GM18909 (cell line): ENCODE results near the gene ENPP1.

Experiments used
- ATAC-seq: cut with Tn5 transposase; IDR thresholded peaks from one replicate; pipeline ENCODE4 v1.9.1; 2021; ENCODE audit warnings: mild to moderate bottlenecking; ENCODE audit not compliant: unreplicated experiment, poor library complexity

The ENPP1 gene

GRCh38 chr6:131782764-131783163 lies 25.1 kb upstream of the ENPP1 start:
- ATAC-seq, result no peak

DNA sequence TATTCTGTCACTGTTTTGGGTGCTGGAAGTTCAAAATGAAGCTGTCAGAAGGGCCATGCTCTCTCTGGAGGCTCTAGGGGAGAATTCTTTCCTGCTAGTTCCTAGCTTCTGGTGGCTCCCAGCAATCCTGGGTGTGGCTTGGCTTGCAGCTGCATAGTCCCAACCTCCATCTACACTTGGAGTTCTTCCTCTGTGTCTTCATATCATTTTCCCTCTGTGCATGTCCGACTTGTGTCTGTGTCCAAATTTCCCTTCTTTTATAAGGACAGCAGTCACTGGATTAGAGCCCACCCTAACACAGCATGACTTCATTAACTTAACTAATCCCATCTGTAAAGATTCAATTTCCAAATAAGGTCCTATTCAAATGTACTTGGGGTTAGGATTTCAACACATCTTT lies 23.3 kb upstream of the ENPP1 start:
- ATAC-seq, result no peak

DNA sequence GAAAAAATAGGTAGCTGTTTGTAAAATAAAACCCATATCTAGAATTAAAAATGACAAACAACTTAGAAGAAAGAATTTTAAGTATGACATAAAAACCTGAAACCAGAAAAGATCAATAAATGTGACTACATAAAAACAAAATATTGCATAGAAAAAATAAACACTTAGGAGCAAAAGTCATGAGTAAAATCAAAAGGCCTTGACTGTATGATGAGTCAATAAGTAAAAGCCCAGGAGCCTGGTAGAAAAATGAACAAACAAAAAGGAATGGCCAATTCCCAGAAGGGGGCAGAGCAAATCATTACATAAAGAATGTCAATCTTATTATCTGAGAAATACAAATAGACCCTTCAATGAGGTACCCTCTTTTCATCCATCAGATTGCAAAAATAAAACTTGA lies 20.7 kb upstream of the ENPP1 start:
- ATAC-seq, result no peak

DNA sequence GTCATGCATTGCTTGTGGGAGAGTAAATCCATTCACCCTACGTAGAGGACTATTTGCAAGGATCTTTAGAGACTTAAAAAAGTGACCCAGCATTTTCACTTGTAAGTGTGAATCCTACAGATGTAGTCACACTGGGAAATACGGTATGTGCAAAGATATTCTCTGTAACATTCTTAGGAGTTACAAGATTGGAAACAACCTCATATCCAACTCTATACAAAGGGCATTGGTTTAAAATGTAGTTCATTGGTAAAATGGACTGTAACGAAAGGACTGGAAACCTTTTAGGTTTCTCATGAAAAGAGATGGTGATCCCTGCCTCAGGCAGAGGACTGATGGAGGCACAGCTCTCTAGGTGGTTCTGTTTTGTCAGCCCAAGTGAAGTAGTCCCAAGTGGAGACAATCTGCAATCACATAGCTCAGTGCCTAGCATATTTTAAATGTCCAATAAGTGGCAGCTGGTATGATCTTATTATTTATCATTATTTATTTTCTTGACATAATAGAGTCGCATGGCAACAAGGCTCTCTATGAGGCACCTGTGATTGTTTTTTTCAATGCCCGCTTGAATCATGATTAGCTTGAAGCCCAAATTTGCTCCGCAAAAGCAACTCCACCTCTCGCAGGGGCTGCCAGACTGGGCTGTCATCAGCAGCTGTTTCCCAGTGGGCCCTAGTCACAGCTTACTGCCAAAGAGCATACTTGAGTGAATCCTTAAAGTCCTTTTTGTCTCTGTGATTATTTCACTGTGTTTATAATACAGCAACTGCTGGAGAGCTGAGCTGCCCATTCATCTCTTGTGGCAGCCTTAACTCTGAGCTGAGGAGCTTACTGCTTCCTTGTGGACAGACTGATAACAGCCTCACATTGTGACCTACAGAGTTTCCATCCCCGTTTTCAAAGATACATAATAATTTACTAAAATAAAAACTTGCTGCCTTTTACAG lies 19.8 kb upstream of the ENPP1 start:
- ATAC-seq, result no peak

DNA sequence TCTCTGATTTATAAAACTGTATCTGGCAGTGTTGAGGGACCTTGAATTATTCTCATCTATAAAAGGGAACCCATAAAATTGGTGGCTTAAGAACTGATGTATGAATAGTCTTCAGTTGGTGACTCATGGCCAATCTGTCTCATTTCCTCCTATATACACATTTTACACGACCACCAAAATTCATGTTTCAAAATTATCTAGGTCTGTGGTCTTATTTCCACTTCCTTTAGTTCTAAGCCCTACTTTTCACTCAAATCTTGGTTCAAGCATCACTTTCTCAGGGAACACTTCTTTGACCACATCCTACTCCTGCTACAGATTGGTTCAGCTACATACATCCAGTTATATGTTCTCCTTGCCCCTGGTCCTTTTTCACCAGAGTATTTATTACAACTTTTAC lies 18.6 kb upstream of the ENPP1 start:
- no peak for ATAC-seq

- ATAC-seq, result no peak
These were observed 16.3 kb upstream of the ENPP1 start for GRCh38 chr6:131791476-131791875.

DNA sequence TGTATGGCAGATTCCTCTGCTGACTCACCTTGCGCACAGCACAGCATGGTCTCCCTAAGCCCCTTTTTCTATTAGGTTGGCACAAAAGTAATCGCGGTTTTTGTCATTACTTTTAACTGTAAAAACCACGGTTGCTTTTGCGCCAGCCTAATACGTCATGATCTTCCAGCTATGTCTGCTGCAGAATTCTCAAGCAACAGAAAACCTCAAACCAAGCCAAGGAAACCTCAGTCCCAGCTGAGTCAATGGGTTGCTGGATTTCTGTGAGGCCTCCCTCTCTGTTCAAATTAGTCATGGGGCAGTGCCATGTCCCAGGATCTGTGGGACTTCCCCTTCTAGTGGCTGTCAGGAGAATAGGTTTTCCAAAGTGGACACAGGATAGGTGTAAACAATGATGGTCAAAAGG lies 15.7 kb upstream of the ENPP1 start:
- no peak for ATAC-seq

GRCh38 chr6:131795366-131795765 lies 12.5 kb upstream of the ENPP1 start:
- ATAC-seq, result no peak

GRCh38 chr6:131802347-131802746 lies 5.5 kb upstream of the ENPP1 start:
- no peak for ATAC-seq

DNA sequence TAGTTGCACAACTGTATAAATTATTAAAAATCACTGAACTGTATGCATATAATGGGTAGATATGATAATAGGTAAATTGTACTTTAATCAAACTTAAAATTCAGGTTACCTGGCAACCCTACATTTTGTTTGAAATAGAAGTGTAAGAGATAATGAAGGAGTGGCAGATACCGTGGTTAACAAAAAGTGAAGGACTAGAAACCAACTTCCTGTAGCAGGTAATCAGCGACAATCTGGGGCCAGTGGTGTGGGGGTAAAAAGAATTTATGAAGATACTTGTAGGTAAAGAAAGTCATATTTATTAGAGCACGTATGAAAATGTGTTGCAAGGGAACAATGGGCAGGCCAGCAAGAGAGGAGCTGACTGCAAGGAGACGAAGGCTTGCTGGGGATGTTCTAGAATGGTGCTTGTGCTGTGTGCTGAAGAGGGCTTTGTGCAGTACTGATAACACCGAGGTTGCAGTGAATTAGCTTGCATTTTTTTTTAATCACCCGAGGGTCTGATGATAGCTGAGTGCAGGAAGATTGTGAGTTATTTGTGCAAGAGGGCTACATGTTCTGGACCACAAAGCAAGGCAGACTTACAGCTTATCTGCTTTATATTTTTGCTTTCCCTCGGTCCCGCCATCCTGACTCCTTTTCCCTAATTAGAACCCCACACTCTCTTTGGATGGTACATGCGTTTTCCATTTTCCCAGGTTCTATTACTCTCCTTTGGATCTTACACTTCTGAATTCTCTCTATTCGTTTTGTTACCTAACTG lies 4.6 kb upstream of the ENPP1 start:
- ATAC-seq, result no peak

DNA sequence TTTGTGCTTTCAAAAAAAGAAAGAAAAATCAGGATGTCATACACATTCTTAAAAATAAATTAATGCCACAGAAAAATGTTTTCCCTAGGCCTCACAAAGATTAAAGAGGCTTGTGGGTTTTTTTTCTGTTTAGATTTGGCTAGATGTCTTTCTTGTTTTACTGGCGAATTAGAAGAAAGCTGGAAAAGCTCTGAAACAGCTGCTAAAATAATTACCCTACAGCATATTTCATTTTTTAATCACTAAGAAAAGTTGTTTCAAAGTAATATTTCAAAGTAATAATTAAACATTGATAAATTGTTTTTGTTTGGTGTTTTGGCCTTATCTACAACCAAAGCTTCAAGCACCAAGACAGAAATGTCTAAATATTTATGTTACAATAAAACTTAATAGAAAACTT lies 3.7 kb upstream of the ENPP1 start:
- ATAC-seq, result no peak

GRCh38 chr6:131807321-131807643 lies 538 bp upstream of the ENPP1 start:
- no peak for ATAC-seq

DNA sequence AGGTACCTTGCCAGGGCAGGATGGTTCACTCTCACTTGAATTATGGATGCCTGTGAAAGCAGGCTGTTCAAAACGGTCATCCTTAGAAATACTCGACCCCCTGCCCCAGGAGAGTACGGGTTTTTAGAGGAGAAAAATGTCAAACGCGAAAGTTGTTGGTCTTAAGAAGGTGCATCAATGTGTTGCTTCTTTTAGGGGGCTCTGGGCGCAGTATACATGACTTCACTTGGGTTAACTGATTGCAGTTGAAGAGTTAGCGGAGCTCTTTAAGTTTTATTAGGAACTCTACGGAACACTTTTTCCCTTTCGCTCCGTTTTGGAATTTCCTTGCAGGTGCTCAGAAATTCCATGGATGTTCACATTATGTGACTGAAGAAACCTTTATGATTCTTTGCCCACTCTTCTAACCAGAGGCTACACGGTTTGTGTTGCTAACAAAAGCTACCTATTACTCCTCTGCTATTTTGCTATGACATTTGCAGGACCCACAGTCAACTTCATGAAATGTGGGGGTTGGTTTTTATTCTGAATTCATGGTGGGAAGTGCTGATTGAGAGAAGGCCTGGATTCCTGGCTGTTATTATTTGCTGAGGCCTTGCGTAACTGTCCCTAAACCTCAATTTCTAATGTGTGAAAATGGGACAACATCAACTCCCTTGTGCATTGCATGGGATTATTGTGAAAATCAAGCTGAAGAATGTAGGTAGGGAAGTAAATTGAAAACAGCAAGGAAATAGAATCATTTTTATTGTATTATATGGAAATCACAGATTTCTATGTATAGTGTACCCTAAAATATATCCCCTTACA lies 845 bp downstream of the ENPP1 start:
- ATAC-seq, result no peak

GRCh38 chr6:131811500-131811899 lies 3.7 kb downstream of the ENPP1 start:
- no peak for ATAC-seq

GRCh38 chr6:131813991-131814390 lies 6.2 kb downstream of the ENPP1 start:
- no peak for ATAC-seq

GRCh38 chr6:131816869-131817268 lies 9.0 kb downstream of the ENPP1 start:
- ATAC-seq, result no peak

- no peak for ATAC-seq
These were observed 11.8 kb downstream of the ENPP1 start for GRCh38 chr6:131819572-131820124.

DNA sequence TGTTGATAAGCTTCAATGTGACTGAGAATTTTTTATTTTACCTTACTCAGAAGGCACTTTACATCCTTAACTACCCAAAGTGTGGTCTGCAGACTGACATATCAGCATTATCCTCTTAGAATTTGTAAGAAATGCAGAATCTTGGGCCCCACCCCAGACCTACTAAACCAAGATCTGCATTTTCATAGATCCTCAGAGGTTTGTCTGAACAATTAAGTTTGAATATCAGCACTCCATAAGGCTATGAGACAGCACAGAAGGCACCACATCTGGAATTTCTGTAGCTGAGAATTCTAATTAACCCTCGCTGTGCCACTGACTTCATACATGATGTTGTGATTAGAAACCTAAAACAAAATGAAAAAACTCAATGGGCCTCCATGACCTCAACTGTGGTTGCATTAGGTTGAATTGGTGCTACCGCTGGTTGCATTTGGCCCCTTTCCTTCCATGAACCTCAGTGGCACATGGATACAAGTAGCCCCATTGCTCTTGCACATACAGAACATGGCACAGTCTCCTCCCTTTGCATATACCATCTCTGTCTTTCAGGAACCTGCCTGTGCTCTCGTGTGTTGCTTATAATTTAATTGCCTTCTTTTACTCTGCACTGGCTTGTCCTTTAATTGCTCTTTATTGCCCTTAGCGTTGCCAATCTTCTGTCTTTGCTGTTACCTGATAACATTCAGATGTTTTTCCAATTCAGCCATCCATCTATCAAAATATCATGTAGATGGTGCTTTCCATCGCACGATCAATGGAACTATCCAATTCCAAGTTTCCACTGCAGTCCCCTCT lies 13.4 kb downstream of the ENPP1 start:
- ATAC-seq, result no peak

GRCh38 chr6:131822119-131822518 lies 14.3 kb downstream of the ENPP1 start:
- no peak for ATAC-seq
